HUES48 (cell line): ENCODE results near the gene PRSS50.

Source experiments
- H3K27ac ChIP-seq: one replicate; pipeline ENCODE4 v1.7.0; 2013; ENCODE audit warnings: low read depth, low read length, inconsistent platforms
- H3K27me3 ChIP-seq: 2 replicates; pipeline ENCODE4 v1.6.1; 2013; ENCODE audit warnings: mild to moderate bottlenecking, low read length; ENCODE audit not compliant: control insufficient read depth, insufficient read depth
- H3K36me3 ChIP-seq: 2 replicates; pipeline ENCODE4 v1.6.1; 2013; ENCODE audit warnings: low read length; ENCODE audit not compliant: control insufficient read depth, insufficient read depth
- H3K4me1 ChIP-seq: 2 replicates; pipeline ENCODE4 v1.6.1; 2013; ENCODE audit warnings: mild to moderate bottlenecking, low read length; ENCODE audit not compliant: control insufficient read depth, insufficient read depth
- H3K4me3 ChIP-seq: 2 replicates; pipeline ENCODE4 v1.5.1; 2013; ENCODE audit warnings: mild to moderate bottlenecking, low read depth, low read length
- H3K9ac ChIP-seq: 2 replicates; pipeline ENCODE4 v1.6.1; 2013; ENCODE audit warnings: mild to moderate bottlenecking, low read depth, low read length, moderate library complexity
- H3K9me3 ChIP-seq: 2 replicates; pipeline ENCODE4 v1.6.1; 2013; ENCODE audit warnings: low read length; ENCODE audit not compliant: control insufficient read depth, insufficient read depth

Gene PRSS50

DNA sequence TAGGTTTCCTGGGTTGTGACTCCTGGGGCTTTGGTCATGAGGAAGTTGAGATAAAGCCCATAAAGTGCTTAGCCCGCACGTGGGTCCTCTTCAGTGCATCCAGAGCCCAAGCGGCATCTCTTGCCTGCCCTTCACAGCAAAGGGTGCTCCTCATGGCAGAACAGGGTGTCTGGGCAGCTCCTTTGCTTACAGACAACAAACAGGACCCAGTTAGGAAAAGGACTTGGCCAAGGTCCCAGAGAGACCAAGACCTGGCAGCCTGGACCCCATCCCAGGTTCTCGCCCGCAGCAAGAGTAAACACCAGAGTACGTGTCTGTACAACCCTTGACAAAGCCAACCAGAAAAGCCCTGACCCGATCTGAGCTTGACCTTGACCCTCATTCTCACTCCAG lies 51.2 kb downstream of the PRSS50 start:
- H3K9me3 ChIP-seq = no peaks in the 10 kb centered on the region
- H3K9ac ChIP-seq = no peak overlapping the region
- no peak overlapping the region for H3K27ac ChIP-seq
- H3K4me3 ChIP-seq = no peak overlapping the region
- no peaks in the 10 kb centered on the region for H3K36me3 ChIP-seq
- peaks cover 20% of the 10 kb centered on the region for H3K4me1 ChIP-seq
- H3K27me3 ChIP-seq = no peaks in the 10 kb centered on the region

DNA sequence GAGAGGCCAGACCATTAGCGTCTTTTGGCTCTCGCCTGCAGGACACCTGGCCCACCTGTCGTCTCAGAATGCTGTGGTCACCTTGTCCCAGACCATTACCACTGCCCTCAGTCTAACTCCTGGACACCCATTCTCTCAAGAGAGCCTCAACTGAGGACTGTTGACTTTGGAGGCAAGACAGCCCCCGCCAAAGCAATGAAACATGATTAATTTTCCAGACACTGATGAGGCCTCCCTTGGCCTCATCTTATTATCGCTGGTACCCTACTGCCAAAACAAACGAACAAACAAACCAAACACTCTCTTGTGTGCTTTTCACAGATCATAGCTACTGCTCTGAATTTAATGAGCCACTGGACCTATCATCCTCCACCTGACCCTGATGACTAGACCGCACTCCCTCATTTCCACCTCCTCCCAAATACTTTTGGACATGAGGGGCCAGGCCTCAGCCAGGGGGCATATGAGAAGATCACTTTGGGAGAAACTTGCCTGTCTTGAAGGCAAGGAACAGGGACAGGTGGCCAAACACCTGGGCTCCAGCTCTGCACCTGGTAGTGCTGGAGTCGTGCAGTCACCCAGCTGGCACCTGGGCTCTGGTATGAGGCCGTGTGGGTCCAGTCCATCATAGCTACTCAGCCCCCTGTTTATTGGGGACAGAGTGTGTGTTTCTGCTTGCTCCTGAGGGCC lies 51.8 kb downstream of the PRSS50 start:
- H3K27me3 ChIP-seq = no peaks in the 10 kb centered on the region
- H3K4me1 ChIP-seq = peaks cover 25% of the 10 kb centered on the region
- H3K4me3 ChIP-seq = no peak overlapping the region
- H3K36me3 ChIP-seq = no peaks in the 10 kb centered on the region
- H3K9me3 ChIP-seq = no peaks in the 10 kb centered on the region
- no peak overlapping the region for H3K27ac ChIP-seq
- H3K9ac ChIP-seq = no peak overlapping the region

DNA sequence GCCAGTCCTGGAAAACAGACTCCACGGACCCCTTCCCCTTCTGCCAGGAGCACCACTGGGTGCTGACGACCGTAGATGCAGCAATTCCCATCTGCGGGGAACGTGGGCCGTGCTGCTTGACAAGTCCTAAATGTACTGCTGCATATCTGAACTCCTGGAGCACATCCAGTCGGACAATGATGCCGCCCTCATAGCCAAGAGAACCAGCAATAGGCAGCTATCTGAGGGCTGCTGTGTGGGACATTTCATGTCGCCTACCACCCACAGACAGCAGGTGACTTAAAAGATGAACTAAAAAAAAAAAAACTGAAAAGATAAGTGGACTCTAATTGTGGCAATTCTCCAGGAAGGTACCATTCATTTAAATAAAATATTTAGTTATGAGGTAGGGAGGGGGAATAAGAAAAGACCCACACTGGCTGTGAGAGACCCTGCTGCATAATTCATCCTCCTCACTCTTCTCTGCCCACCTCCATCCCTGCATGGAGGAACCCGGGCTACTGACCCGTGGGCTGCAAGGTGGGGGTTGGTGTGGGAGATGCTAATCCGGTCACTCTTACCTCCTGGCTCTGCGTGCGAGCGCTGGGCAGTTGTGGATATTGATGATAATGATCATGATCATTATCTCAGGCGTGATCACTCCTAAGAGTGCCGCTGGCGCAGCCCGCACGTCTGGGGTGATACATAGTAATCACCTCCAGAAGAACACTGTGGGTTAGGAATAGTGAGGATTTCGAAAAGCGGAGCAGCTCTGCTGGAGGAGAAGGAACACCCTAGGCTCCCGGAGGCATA lies 52.5 kb downstream of the PRSS50 start:
- Histone ChIP-seq H3K27me3 (no peaks in the 10 kb centered on the region), H3K27ac (no peak overlapping the region), H3K36me3 (no peaks in the 10 kb centered on the region), H3K9ac (no peak overlapping the region), H3K9me3 (no peaks in the 10 kb centered on the region), H3K4me1 (peaks cover 33% of the 10 kb centered on the region), H3K4me3 (no peak overlapping the region)

DNA sequence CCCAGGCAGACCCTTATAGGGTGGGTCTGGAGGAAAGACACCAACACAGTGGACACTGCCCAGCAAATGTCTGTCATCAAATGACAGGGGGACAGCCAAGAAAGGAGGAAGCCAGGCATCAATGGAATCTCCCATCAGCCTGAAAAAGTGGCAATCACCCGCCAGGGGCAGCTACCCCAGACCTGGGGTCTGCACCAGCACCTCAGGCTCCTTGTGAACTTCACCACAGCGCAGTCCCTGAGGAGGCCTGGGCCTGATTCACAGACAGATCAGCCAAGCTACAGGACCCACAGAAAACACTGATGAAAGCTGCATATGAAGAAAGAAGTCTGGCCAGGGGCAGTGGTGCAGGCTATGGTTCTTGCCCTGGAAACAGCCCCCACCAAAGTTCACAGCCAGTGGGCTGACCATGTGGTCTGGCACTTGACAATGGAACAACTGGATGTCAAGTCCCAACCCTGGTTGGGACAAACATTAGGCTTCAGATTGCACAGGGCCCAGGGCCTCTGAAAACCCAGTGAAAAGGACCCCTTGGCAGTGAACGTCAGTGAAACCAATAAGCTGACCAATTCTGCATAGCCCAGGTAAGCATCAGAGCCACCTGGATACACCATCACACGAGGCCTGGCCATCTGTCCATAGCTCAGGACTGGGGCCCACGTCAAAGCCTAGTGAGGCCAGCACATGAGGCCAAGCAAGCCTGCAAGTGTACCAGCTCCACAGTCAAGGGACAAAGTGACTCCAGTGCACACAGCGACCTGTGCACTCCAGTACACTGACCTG lies 53.3 kb downstream of the PRSS50 start:
- no peaks in the 10 kb centered on the region for H3K36me3 ChIP-seq
- no peak overlapping the region for H3K4me3 ChIP-seq
- H3K9ac ChIP-seq = no peak overlapping the region
- H3K9me3 ChIP-seq = no peaks in the 10 kb centered on the region
- H3K27ac ChIP-seq = no peak overlapping the region
- H3K4me1 ChIP-seq = peaks cover 41% of the 10 kb centered on the region
- no peaks in the 10 kb centered on the region for H3K27me3 ChIP-seq

DNA sequence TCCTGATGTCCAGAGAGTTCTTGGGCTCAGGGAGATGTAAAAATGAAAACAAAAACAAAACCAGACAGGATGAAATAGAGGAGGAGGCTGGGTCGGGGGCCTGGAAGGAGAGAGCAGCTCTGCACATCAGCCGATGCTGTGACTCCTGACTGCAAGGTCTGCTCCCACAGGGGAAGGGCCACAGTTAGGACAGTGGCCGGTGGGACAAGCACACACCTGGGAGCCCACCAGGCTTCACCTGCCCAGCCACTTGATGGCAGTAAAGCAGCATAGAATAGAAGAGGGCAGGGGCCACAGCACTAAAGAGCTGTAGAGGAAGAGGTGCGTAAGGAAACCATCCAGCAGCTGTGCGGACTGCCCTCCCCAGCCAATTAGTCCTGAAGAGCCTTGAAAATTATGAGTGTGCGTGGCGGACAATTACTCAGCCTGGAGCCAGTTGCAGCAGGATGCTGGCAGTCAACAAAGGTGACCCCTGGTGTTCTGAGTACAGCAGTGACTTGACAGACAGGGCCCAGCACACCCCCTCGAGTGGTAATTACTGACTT lies 54.0 kb downstream of the PRSS50 start:
- no peak overlapping the region for H3K4me3 ChIP-seq
- H3K9me3 ChIP-seq = no peaks in the 10 kb centered on the region
- H3K4me1 ChIP-seq = peaks cover 47% of the 10 kb centered on the region
- no peak overlapping the region for H3K27ac ChIP-seq
- H3K27me3 ChIP-seq = no peaks in the 10 kb centered on the region
- H3K9ac ChIP-seq = no peak overlapping the region
- H3K36me3 ChIP-seq = no peaks in the 10 kb centered on the region

DNA sequence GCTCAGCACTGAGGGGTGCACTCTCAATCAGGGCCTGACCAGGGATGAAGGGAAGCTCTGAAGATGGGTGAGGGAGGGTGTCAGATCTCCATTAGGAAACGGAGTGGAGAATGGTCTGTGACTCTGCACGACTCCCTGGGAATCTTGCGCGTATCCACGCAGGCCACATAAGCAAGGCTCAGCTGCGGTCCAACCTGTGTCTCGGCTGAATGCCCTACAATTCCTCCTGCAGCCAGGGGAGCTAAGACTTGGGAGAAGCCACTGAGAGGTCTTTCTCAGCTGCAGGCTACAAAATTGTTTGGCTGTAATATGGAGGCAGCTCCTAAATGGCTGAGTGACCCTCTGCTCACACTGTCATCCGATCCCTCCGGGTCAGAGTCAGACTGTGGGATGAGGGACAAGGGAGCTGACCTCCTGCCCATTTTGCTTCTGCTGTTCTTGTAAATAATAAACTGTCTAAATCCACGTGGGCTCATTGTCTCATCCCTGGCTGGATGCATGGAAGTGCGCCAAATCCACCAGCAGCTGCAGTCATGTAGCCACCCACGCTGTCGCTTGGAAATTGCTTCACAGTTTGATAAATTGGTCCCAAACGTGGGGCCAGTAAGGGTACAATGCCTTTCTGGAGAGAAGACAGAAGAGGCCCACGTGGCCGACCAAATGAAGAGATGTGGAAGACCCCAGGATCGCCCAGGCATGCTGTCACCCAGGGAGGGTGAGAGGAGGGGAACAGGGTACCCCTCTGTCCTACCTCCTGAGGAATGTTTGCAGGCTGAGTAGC lies 54.7 kb downstream of the PRSS50 start:
- Histone ChIP-seq H3K9ac (no peak overlapping the region), H3K27me3 (no peaks in the 10 kb centered on the region), H3K36me3 (no peaks in the 10 kb centered on the region), H3K27ac (no peak overlapping the region), H3K4me1 (peaks cover 47% of the 10 kb centered on the region), H3K9me3 (no peaks in the 10 kb centered on the region), H3K4me3 (no peak overlapping the region)
